GM23248 (cell line): Measurements from ENCODE around the gene SAPCD2. TPM values are rescaled to one million over a fixed set of nuclear protein-coding genes. Genes with fewer than 3 reads are reported as not detected.
"Not testable (repeated sequence)": the region's sequence is repeated elsewhere in the genome, so short reads cannot be mapped to it uniquely, and the experiment has no call there.

Source experiments
- DNase-seq: peaks from one replicate; pipeline ENCODE4 v3.0.0-alpha.2; 2015
- H2AFZ ChIP-seq: fragments of 200-600 bp; sonication (generic); 2 replicates; pipeline ENCODE4 v1.6.1; 2016; ENCODE audit warnings: antibody characterized with exemption
- H3F3A ChIP-seq: fragments of 200-600 bp; sonication (generic); 2 replicates; pipeline ENCODE4 v1.6.1; 2016; ENCODE audit warnings: mild to moderate bottlenecking, antibody characterized with exemption, mixed run types; ENCODE audit not compliant: insufficient read depth
- H3K27ac ChIP-seq: fragments of 200-600 bp; sonication (generic); 2 replicates; pipeline ENCODE4 v1.5.1; 2016; ENCODE audit warnings: mild to moderate bottlenecking
- H3K27me3 ChIP-seq: fragments of 200-600 bp; sonication (generic); replicated peaks from 2 replicates; pipeline ENCODE4 v1.6.1; 2016; ENCODE audit warnings: mild to moderate bottlenecking; ENCODE audit not compliant: insufficient read depth
- H3K36me3 ChIP-seq: fragments of 200-600 bp; sonication (generic); 2 replicates; pipeline ENCODE4 v1.6.1; 2016; ENCODE audit warnings: low read depth, mild to moderate bottlenecking
- H3K4me1 ChIP-seq: fragments of 200-600 bp; sonication (generic); 2 replicates; pipeline ENCODE4 v1.6.1; 2016; ENCODE audit warnings: mild to moderate bottlenecking; ENCODE audit not compliant: insufficient read depth
- H3K4me2 ChIP-seq: fragments of 200-600 bp; sonication (generic); one replicate; pipeline ENCODE4 v1.6.1; 2016; ENCODE audit warnings: mild to moderate bottlenecking; ENCODE audit not compliant: unreplicated experiment
- H3K4me3 ChIP-seq: fragments of 200-600 bp; sonication (generic); 2 replicates; pipeline ENCODE4 v1.5.1; 2016; ENCODE audit warnings: mild to moderate bottlenecking
- H3K79me2 ChIP-seq: fragments of 200-600 bp; sonication (generic); 2 replicates; pipeline ENCODE4 v1.6.1; 2016; ENCODE audit warnings: mild to moderate bottlenecking; ENCODE audit not compliant: insufficient read depth
- H3K9ac ChIP-seq: fragments of 200-600 bp; sonication (generic); 2 replicates; pipeline ENCODE4 v1.6.1; 2016; ENCODE audit warnings: mild to moderate bottlenecking
- H3K9me2 ChIP-seq: fragments of 200-600 bp; sonication (generic); 2 replicates; pipeline ENCODE4 v1.6.1; 2016; ENCODE audit warnings: mixed run types, mild to moderate bottlenecking, moderate library complexity; ENCODE audit not compliant: insufficient read depth
- H3K9me3 ChIP-seq: fragments of 200-600 bp; sonication (generic); one replicate; pipeline ENCODE4 v1.6.1; 2017; ENCODE audit warnings: low read depth
- H4K20me1 ChIP-seq: fragments of 200-600 bp; sonication (generic); 2 replicates; pipeline ENCODE4 v1.6.0; 2016; ENCODE audit not compliant: insufficient read depth
- EZH2 ChIP-seq: fragments of 200-600 bp; sonication (generic); IDR thresholded peaks from 2 replicates; pipeline ENCODE4 v1.6.1; 2018; ENCODE audit warnings: antibody characterized with exemption, mild to moderate bottlenecking; ENCODE audit not compliant: insufficient read depth, poor library complexity, severe bottlenecking
- EZH2phosphoT487 ChIP-seq: fragments of 200-600 bp; sonication (generic); IDR thresholded peaks from 2 replicates; pipeline ENCODE4 v1.6.1; 2018; ENCODE audit warnings: antibody characterized with exemption, moderate library complexity, mild to moderate bottlenecking, low read depth; ENCODE audit not compliant: insufficient read depth
- WGBS, 2 experiments: methylation state at CpG; one replicate each; pipeline ENCODE4 v1.1.6; 2015 to 2017; ENCODE audit warnings: low lambda C conversion rate in 2 of 2, low coverage in 1 of 2; ENCODE audit errors: missing lambda C conversion rate in 2 of 2; 5-methylcytosine and 5-hydroxymethylcytosine counted together
- in situ Hi-C: fragments of 300-500 bp; cut with MboI; formaldehyde crosslinking; loops from 2 replicates; pipeline ENCODE4 v1.15.0; 2020
- polyA plus RNA-seq: library from polyadenylated mRNA; unstranded; fragments of >200 nt; fragmentation: Nextera tagmentation; extraction: Ambion mirVana; gene quantifications from 2 replicates; pipeline ENCODE4 v1.2.1, GENCODE V29; 2016
- total RNA-seq: library from RNA; depleted of rRNA; stranded (reverse); fragments of >200 nt; shearing (Covaris generic); gene quantifications from 2 replicates; pipeline ENCODE4 v1.2.3, GENCODE V29; 2014

The SAPCD2 gene
- total and polyA plus RNA-seq, 2 experiments from 2014 or later = 0.88 to 5.4 TPM

DNA sequence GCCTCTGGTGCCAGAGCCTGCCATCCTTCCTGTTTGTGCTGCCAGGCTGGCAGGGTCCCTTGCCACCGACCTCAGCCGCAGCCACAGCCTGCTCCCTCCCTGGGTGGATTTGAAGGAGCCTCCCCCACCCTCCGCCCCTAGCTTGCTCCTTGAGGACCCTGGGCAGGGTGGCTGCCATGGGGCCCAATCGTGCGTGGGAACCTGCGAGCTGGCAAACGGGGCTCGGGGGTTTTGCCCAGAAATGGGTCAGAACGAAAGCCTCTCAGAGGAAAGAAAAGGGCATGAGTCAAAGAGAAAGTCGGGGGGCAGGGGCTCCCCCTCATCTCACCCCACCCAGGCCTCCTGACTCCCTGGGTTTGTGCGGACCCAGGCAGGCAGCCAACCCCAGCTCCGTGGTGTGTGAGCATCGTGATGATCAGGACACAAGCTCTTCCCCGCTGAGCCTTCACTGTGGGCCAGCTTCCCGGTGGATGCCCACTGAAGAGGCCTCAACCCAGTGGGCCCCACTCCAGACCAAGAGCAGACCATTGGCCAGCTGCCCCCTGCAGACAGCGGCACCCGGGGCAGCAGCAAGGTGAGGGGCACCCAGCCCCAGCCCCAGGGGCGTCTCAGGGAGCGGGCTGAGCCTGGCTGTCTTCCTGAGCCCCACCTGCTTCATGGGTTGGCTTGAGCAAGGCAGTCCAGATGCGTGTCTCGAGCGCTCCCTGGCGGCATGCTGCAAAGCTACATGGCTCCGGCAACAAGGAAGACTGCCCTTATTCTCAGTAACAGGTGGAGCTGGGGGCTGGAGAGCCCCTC, 35.4 kb downstream of the SAPCD2 start:
- in situ Hi-C loops = loop anchor here (10.0 kb wide), 1 partner anchor 260 kb away; no protein-coding TSS in a partner anchor
- no peak for TF ChIP-seq EZH2
- no peak for TF ChIP-seq EZH2phosphoT487
- no peaks in the 10 kb centered on the region for H3K27me3 ChIP-seq

DNA sequence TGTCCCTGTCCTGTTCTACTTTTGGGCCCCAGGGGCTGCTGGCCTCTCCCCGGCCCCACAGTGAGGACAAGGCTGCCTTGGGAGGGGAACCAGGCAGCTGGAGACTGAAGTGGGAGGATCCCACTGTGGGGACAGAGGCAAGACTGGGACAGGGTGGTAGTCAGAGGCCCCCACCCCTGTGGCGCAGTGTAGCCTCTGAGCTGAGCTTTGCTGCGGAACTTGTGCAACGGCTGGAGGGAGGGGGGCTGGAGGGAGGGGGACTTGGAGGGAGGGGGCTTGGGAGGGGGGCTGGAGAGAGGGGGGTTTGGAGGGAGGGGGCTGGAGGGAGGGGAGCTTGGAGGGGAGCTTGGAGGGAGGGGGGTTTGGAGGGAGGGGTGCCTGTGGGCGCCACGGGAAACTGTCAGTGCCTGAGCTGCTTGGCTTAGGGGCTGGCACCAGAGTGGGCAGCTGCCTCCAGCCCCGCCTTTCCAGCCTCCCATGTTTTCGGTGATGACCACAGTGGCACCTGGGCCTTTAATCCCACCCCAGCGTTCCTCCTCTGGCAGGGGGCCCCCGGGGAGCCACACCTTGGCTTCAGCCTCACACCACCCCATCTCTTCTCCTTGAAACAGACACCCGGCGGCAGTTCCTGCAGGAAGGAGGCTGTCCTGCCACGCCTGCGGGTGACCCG, 36.2 kb downstream of the SAPCD2 start:
- Histone ChIP-seq H3K4me3 (no peak overlapping the region), H3K27me3 (no peaks in the 10 kb centered on the region), H3K27ac (no peak overlapping the region), H3K4me2 (no peak overlapping the region), H4K20me1 (no peaks in the 10 kb centered on the region), H3K9ac (no peak overlapping the region), H3K9me2 (no peaks in the 10 kb centered on the region), H3K4me1 (no peaks in the 10 kb centered on the region), H3K79me2 (no peaks in the 10 kb centered on the region), H2AFZ (no peak overlapping the region), H3K36me3 (no peaks in the 10 kb centered on the region), H3F3A (no peaks in the 10 kb centered on the region), H3K9me3 (no peaks in the 10 kb centered on the region)
- 38 to 52% methylated on average over 10 to 15 of the region's 15 CpGs for WGBS, 2 experiments
- in situ Hi-C loops = loop anchor here (10.0 kb wide), 1 partner anchor 259 kb away; no protein-coding TSS in a partner anchor
- no peak for DNase-seq
- TF ChIP-seq EZH2phosphoT487 = no peak
- no peak for TF ChIP-seq EZH2

More for the DNA sequence above, 35.4 kb downstream of the SAPCD2 start:
- Histone ChIP-seq H2AFZ (no peak overlapping the region), H3K4me2 (no peak overlapping the region), H3K9me2 (no peaks in the 10 kb centered on the region), H3K4me3 (no peak overlapping the region), H3K4me1 (no peaks in the 10 kb centered on the region), H3K9ac (no peak overlapping the region), H3K79me2 (no peaks in the 10 kb centered on the region), H4K20me1 (no peaks in the 10 kb centered on the region), H3K9me3 (no peaks in the 10 kb centered on the region), H3F3A (no peaks in the 10 kb centered on the region), H3K36me3 (no peaks in the 10 kb centered on the region), H3K27ac (no peak overlapping the region)
- WGBS, 2 experiments = 8 to 11% methylated on average over 18 to 24 of the region's 24 CpGs
- peak; percentile 87 for DNase-seq

DNA sequence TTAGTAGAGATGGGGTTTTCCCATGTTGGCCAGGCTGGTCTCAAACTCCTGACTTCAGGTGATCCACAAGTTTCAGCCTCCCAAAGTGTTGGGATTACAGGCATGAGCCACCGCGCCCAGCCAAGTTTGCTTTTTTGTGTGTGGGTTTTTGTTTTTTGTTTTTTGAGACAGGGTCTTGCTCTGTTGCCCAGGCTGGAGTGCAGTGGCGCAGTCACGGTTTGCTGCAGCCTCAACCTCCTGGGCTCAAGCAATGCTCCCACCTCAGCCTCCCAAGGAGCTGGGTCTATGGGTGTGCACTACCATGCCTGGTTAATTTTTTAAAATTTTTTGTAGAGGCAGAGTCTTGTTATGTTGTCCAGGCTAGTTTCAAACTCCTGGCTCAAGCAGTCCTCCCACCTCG, 36.9 kb downstream of the SAPCD2 start:
- not testable (repeated sequence) for H2AFZ ChIP-seq, H3K27me3 ChIP-seq, H3K4me1 ChIP-seq, H3K9ac ChIP-seq, H3K27ac ChIP-seq, DNase-seq, H3K4me2 ChIP-seq, H3K36me3 ChIP-seq, H3F3A ChIP-seq, H3K79me2 ChIP-seq, H3K9me3 ChIP-seq, H3K4me3 ChIP-seq, H4K20me1 ChIP-seq, H3K9me2 ChIP-seq
- 87 to 94% methylated on average over 5 of the region's 5 CpGs for WGBS, 2 experiments
- in situ Hi-C loops = loop anchor here (10.0 kb wide), 1 partner anchor 259 kb away; no protein-coding TSS in a partner anchor

DNA sequence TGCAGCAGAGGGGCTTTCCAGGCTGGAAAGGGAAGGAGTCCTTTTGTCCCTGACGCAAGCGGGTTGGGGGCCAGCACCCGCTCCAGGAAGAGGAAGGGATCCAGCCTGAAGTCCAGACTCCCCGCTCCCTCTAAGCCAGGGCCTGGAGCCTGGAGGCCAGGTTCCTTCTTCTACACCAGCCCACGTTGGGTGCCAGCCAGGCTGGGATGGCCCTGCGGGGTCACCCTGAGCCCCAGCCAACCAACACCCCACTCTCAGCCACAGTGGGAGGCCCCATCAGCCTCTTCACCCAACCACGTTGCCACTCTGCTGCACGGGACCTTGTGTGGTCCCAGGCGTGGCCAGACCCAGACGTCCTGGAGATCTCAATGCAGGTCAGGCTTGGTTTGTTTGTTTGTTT, 37.5 kb downstream of the SAPCD2 start:
- Histone ChIP-seq H3K36me3 (no peaks in the 10 kb centered on the region), H3K79me2 (no peaks in the 10 kb centered on the region), H3K9me3 (no peaks in the 10 kb centered on the region), H4K20me1 (no peaks in the 10 kb centered on the region), H3K27me3 (no peaks in the 10 kb centered on the region), H3F3A (no peaks in the 10 kb centered on the region), H3K27ac (no peak overlapping the region), H3K4me1 (no peaks in the 10 kb centered on the region), H3K9ac (no peak overlapping the region), H2AFZ (no peak overlapping the region), H3K9me2 (no peaks in the 10 kb centered on the region), H3K4me3 (no peak overlapping the region), H3K4me2 (no peak overlapping the region)
- in situ Hi-C loops = loop anchor here (10.0 kb wide), 1 partner anchor 258 kb away; no protein-coding TSS in a partner anchor
- TF ChIP-seq EZH2phosphoT487 = no peak
- TF ChIP-seq EZH2 = no peak
- DNase-seq = no peak
- WGBS, 2 experiments = 89% methylated on average over 8 to 10 of the region's 10 CpGs
